MM.1S (cell line): ENCODE results near the gene MRPS7.

ENCODE experiments used
- CTCF ChIP-seq: fragments of 300-600 bp; sonication (generic); IDR thresholded peaks from 2 replicates; pipeline ENCODE4 v1.5.1; 2016; ENCODE audit warnings: antibody characterized with exemption, low read length, mixed read lengths
- EZH2 ChIP-seq: fragments of 300-600 bp; sonication (generic); optimal IDR thresholded peaks from 2 replicates; pipeline ENCODE3; 2017; ENCODE audit warnings: low read depth, mild to moderate bottlenecking, antibody characterized with exemption, low read length, mixed read lengths
- EZH2phosphoT487 ChIP-seq: fragments of 300-600 bp; sonication (generic); IDR thresholded peaks from 2 replicates; pipeline ENCODE4 v1.6.1; 2018; ENCODE audit warnings: antibody characterized with exemption, low read length

GRCh38 chr17:75225016-75225415, 36.7 kb upstream of the MRPS7 start:
- TF ChIP-seq EZH2, result no peak
- TF ChIP-seq CTCF, result no peak
- TF ChIP-seq EZH2phosphoT487, result no peak
